Left ventricle myocardium inferior (tissue), 1 donor: ENCODE data around the gene CX3CR1. TPM values are rescaled to one million over a fixed set of nuclear protein-coding genes. Genes with fewer than 3 reads are reported as not detected.
A peak's percentile ranks its signal among the peaks of the same experiment; 100 is the strongest.

Experiments
- DNase-seq: peaks from one replicate; pipeline ENCODE4 v3.0.0-alpha.2; 2020
- H3K27ac ChIP-seq: fragments of 200-600 bp; replicated peaks from 2 replicates; pipeline ENCODE4 v1.8.0; 2021
- H3K27me3 ChIP-seq: fragments of 200-600 bp; 2 replicates; pipeline ENCODE4 v1.8.0; 2021; ENCODE audit warnings: low read depth
- H3K36me3 ChIP-seq: fragments of 200-600 bp; 2 replicates; pipeline ENCODE4 v1.8.0; 2021
- H3K4me1 ChIP-seq: fragments of 200-600 bp; 2 replicates; pipeline ENCODE4 v1.8.0; 2021
- H3K4me3 ChIP-seq: fragments of 200-600 bp; 2 replicates; pipeline ENCODE4 v1.8.0; 2021; ENCODE audit warnings: mild to moderate bottlenecking, moderate library complexity
- H3K9me3 ChIP-seq: fragments of 200-600 bp; replicated peaks from 2 replicates; pipeline ENCODE4 v1.8.0; 2021
- intact Hi-C: fragments of 100-400 bp; cut with micrococcal nuclease; formaldehyde crosslinking; loops from one replicate; pipeline ENCODE4 v1.11.0; 2022
- total RNA-seq: library from RNA; stranded (reverse); fragmentation: NEBNext Ultra II Directional; extraction: Animal tissue kit (Norgen Biotek cat#: 25700); gene quantifications from one replicate; pipeline ENCODE4 v1.2.1, GENCODE V29; 2021
- TF ChIP-seq, protein P1 (sequence below): fragments of 200-600 bp; IDR thresholded peaks from 2 replicates; pipeline ENCODE4 v1.8.0; 2021; ENCODE audit warnings: antibody characterized with exemption, mild to moderate bottlenecking, borderline replicate concordance
- donor health status: DM: no; HTN: yes; CAD: no; lungs with severe emphysema.

Gene CX3CR1
- total RNA-seq, 1 donor from 2014 or later: 0.82 TPM

DNA sequence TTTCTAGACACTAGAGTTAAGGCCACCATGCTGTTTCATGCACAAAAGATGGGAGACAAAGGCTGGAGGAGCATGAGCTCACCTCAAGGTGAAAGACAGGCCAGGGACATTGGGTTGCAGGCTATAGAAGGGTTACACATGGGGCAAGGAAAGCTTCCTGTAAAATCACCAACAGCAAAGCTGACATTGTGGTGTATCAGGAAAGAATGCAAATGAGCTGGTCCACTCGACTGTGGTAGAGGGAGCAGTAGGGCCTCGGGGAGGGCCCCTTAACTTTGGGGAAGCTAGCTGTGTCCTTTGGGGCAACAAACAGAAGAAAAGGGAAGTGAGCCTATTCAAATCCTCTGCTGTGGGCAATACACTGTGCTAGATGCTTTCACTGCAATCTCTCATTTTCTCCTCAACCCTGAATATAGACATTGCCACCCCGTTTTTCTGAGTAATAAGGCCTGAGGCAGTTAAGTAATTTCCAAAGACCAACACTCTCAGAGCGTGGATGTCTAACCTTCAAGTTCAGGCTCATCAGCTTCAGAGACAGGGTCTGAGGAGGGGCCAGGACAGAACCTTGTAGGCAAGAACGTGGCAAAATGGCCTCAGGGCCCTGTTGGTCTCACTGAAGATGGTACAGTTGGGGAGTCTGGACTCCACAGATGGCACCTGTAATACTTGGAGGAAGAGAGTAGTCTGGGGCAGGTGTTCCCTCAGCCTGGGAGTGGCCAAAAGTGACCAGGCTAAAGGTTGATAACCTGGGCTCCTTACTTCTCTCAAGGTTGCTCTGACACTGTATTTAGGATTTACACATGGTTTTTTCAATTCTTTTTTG is 24.1 kb downstream of the CX3CR1 start:
- intact Hi-C loops: no loop called here
- no peak for DNase-seq
- no peaks in the 10 kb centered on the region for H3K27me3 ChIP-seq
- no peaks in the 10 kb centered on the region for H3K9me3 ChIP-seq
- no peaks in the 10 kb centered on the region for H3K36me3 ChIP-seq
- no peak overlapping the region for H3K27ac ChIP-seq
- TF ChIP-seq, protein P1, sequence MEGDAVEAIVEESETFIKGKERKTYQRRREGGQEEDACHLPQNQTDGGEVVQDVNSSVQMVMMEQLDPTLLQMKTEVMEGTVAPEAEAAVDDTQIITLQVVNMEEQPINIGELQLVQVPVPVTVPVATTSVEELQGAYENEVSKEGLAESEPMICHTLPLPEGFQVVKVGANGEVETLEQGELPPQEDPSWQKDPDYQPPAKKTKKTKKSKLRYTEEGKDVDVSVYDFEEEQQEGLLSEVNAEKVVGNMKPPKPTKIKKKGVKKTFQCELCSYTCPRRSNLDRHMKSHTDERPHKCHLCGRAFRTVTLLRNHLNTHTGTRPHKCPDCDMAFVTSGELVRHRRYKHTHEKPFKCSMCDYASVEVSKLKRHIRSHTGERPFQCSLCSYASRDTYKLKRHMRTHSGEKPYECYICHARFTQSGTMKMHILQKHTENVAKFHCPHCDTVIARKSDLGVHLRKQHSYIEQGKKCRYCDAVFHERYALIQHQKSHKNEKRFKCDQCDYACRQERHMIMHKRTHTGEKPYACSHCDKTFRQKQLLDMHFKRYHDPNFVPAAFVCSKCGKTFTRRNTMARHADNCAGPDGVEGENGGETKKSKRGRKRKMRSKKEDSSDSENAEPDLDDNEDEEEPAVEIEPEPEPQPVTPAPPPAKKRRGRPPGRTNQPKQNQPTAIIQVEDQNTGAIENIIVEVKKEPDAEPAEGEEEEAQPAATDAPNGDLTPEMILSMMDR: no peak
- H3K4me1 ChIP-seq: peaks cover 24% of the 10 kb centered on the region
- H3K4me3 ChIP-seq: no peak overlapping the region

DNA sequence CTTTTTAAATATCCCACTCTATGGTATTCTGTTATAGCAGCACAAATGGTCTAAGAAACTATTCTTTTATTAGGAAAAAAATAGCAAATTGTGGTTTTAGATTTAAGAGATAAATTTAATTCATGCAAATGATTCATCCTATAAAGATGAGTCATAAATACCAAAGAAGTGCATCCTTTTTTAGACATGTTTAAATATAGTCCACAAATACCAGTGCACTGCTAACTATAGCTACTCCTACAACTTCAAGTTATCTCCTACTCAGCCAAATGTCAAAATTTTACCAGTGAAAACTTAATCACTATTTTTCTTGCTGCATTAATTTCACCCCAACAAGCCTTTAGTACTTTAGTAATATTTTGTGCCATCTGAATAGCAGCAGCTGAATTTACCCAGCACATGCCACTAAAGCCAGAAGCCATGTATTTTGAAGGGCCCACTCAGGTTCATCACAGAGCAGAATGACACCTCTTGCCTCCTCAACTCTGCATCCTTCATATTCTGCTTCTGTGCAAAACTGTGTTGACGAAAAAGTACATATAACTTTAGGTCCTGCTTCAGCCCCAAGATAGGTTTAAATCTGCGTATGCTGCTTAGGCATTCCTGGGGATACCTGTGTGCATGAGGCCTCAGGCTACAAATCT is 24.9 kb downstream of the CX3CR1 start:
- peaks cover 24% of the 10 kb centered on the region for H3K4me1 ChIP-seq
- TF ChIP-seq, protein P1: no peak
- intact Hi-C loops: no loop called here
- no peak overlapping the region for H3K27ac ChIP-seq
- H3K4me3 ChIP-seq: no peak overlapping the region
- no peaks in the 10 kb centered on the region for H3K27me3 ChIP-seq
- no peak for DNase-seq
- no peaks in the 10 kb centered on the region for H3K36me3 ChIP-seq
- no peaks in the 10 kb centered on the region for H3K9me3 ChIP-seq

DNA sequence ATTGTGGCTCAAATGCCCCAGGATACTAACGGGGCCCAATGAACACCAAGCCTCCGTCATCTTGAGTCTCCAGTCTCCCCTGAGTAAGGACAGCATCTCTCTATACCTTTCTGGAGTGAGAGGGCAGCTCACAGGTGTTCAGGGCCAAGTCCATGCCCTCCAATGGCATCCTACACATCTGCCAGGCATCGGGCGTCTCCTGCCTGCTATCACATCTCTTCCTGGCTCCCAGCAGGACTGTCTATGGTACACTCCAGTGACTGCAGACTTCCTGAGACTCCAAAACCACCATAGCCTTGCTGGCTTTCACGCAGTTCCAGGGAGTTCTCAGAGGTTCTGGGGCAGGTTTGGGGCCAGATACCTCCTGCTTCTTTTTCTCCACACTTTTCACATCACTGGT is 28.3 kb downstream of the CX3CR1 start:
- intact Hi-C loops: no loop called here
- DNase-seq: no peak
- Histone ChIP-seq H3K27ac (no peak overlapping the region), H3K9me3 (no peaks in the 10 kb centered on the region), H3K4me3 (no peak overlapping the region), H3K27me3 (no peaks in the 10 kb centered on the region), H3K4me1 (peaks cover 30% of the 10 kb centered on the region), H3K36me3 (no peaks in the 10 kb centered on the region)
- TF ChIP-seq, protein P1: no peak

DNA sequence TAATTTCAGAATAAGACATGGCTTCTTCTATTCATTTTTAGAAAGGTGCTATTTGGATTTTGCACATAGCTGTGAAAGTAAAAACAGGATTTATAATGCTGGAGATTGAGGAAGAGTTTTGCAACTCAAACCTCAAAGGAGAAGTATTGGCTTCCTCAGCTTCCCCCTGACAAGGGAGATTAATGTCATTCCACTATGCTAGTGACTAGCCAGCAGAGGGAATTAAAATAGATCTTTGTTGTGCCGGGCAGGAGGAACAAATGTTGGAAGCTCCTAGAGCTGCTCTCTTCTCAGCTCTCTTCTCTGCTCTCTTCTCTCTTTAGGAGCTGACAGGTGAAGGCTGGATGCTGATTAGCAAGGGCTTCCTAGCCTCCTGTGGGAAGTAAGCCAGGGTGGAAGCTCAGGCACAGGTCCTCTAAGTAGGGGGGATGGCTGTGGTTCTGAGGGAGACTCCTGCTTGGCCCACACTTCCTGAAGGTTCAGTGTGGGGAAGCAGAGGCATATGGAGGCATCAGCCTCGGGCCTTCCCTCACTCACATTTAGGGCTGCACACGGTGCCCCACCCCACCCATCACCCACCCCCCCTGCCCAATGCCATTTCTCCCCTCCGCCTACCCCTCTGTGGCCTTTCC is 29.6 kb downstream of the CX3CR1 start:
- Histone ChIP-seq H3K4me1 (peaks cover 26% of the 10 kb centered on the region), H3K27ac (peak overlapping the region; percentile 39), H3K36me3 (no peaks in the 10 kb centered on the region), H3K27me3 (no peaks in the 10 kb centered on the region), H3K4me3 (no peak overlapping the region), H3K9me3 (no peaks in the 10 kb centered on the region)
- TF ChIP-seq, protein P1: peak; percentile 9
- no peak for DNase-seq
- intact Hi-C loops: no loop called here

DNA sequence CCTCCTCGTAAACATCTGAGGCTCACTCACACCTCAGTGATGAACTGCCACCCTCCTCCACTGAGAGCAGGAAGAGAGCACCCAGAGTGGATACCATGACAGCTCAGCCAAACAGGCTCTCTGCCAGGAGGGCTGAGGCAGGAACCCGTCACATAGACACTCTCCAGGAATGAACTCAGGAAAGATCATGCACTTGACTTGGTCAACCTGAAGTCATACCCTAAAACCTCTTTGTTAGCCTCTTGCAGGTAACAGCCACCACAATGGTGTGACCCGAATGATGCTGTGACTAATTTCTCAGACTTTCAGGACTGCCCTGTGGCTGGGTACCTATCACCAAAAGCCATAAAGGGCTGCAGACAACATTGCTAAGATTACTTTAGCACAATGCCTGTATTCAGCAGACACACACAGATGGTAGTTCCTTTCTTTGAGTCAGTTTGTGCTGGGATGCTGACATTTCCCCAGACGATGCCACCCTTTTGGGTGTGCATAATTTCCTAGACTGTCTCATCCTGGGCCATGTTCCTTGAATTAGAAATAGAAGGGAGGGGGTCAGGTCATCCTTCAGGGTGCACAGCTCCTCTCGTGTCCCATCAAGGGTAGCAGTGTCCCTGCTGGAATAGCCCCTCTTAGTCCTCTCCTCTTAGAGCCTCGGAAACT is 30.3 kb downstream of the CX3CR1 start:
- Histone ChIP-seq H3K27me3 (no peaks in the 10 kb centered on the region), H3K36me3 (no peaks in the 10 kb centered on the region), H3K4me3 (no peak overlapping the region), H3K9me3 (peaks cover 6% of the 10 kb centered on the region), H3K4me1 (peaks cover 20% of the 10 kb centered on the region), H3K27ac (peak overlapping the region; percentile 39)
- intact Hi-C loops: no loop called here
- DNase-seq: no peak
- TF ChIP-seq, protein P1: no peak
